ENCODE measurements around the gene CORO2B. TPM values are rescaled to one million over a fixed set of nuclear protein-coding genes. Genes with fewer than 3 reads are reported as not detected.

CORO2B gene
- total RNA-seq, 1 donor from 2014 or later: 19.2 TPM

GRCh38 chr15:68553314-68553993 is 25.3 kb upstream of the CORO2B start:
- FAIRE-seq: no peak
- DNase-seq (ENCODE audit: low spot score in 2 of 2): no peak

- FAIRE-seq (no peak), DNase-seq (ENCODE audit: low spot score in 2 of 2) (peak in 1 of 2 donors; percentile 49)
These were observed 24.6 kb upstream of the CORO2B start for GRCh38 chr15:68553994-68554720.

GRCh38 chr15:68554721-68555678 is 23.8 kb upstream of the CORO2B start:
- DNase-seq (ENCODE audit: low spot score in 2 of 2) (no peak), FAIRE-seq (no peak)

GRCh38 chr15:68555679-68556037 is 23.1 kb upstream of the CORO2B start:
- FAIRE-seq: no peak

GRCh38 chr15:68556139-68556990 is 22.4 kb upstream of the CORO2B start:
- FAIRE-seq: no peak
- DNase-seq (ENCODE audit: low spot score in 2 of 2): no peak

More at GRCh38 chr15:68555679-68556037, 23.1 kb upstream of the CORO2B start:
- no peak for DNase-seq (ENCODE audit: low spot score in 2 of 2)

GRCh38 chr15:68557469-68558317 is 21.1 kb upstream of the CORO2B start:
- FAIRE-seq: no peak
- DNase-seq (ENCODE audit: low spot score in 2 of 2): no peak

DNA sequence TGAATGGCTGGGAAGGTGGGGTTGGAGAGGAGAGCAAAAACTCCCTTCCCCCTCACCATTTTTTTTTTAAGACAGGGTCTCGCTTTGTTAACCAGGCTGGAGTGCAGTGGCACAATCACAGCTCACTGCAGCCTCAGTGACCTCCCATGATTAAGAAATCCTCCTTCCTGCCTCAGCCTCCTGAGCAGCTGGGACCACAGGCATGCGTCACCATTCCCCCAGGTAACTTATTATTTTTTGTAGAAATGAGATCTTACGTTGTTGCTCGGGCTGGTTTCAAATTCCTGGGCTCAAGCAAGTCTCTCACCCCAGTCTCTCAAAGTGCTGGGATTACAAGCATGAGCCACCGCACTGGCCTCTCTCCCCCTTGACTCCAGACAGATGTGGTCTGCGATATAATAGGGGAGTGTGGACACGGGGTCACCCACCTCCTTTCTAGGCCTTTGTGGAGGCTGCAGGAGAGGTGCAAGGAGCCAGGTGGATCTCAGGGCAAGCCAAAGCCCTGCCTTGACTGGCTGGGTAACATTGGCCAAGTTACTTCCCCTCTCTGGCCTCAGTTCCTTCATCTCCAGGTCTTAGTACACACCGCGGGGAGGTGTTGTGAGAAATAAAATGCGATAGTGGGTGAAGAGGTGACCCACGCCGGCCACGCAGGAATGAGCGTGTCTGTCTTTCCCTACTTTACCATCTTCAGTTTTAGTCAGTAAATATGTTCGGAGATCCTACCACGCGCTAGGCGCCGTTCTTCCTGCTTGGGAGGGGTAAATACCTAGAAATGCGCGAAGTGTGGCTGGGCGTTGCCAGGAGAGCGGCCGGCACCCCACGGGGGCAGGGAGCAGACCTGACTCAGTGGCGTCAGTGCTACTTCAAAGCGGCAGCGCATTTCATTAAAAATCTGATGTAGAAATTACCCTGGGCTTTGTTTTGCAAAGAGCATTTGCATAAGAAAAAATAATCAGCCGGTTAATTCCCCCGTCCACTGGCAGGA is 20.2 kb upstream of the CORO2B start:
- DNase-seq (ENCODE audit: low spot score in 2 of 2): no peak
- no peak for FAIRE-seq

DNA sequence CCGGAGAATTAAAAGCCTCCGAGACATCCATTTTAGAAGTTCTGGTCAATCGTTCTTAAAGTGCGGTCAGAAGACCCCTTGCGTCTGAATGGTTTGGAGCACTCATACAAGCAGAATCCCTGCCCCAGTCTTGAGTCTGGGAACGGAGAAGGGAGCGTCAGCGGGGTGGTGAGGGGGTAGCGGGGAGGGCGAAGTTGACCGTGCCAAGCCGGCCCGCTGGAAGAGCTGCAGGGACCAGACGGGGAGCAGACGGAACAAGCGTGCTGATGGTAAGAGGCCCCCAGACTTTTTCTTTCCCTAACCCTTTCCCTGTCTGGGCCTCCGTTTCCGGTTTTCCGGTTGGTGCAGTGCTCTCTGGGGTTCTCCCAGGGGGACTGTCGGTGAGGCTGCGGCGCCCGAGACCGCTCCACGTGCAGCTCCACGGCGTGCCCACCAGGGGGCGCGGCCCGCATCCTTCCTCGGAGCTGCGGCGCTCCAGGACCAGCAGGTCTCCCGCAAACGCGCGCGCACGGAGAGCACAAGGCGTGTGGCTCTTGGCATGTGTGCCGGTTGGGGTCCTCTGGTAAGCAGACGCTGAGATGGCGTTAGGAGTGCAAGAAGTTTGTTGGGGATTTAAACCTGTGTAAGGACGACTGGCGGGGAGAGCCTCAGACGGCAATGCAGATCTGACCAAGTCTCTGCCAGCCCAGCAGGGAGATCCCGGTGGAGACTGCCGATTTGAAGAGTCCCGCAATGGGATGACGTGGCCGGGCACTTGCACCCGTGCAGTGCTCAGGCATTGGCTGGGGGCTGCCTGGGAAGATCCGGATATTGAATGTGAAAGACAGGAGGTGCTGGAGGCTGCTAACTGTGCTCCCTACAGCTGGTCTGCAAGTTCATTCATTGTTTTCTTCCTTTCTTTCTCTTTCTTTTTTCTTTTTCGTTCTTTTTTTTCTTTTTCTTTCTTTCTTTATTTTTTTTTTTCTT is 19.2 kb upstream of the CORO2B start:
- DNase-seq (ENCODE audit: low spot score in 2 of 2) (peak; percentile 63 to 85), FAIRE-seq (no peak)

DNA sequence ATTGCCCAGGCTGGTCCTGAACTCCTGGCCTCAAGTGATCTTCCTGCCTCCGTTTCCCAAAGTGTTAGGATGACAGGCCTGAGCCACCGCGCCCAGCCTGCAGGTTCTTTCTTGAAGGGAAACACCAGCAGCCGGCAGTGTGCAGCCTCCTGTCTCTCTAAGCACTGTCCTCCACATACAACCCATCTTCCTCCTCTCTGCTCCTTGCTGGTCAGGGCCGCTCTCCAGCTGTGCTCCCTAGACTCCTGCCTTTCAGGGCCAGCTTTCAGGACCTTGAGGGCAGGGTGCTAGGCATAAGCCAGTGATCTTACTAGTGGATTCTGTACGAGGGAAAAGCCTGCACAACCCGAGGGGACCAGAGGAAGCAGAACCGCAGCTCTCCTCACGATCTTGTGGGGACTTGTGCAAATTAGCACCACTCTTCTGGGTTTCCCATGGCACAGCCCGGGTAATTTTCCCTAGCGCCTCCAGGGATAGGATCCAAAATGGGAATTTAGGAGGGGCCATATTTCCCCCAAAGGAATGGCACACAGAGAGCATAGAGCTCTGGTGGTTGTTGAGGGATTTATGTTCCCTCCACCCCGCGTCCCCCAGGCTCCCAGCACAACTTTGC is 18.2 kb upstream of the CORO2B start:
- no peak for DNase-seq (ENCODE audit: low spot score in 2 of 2)

DNA sequence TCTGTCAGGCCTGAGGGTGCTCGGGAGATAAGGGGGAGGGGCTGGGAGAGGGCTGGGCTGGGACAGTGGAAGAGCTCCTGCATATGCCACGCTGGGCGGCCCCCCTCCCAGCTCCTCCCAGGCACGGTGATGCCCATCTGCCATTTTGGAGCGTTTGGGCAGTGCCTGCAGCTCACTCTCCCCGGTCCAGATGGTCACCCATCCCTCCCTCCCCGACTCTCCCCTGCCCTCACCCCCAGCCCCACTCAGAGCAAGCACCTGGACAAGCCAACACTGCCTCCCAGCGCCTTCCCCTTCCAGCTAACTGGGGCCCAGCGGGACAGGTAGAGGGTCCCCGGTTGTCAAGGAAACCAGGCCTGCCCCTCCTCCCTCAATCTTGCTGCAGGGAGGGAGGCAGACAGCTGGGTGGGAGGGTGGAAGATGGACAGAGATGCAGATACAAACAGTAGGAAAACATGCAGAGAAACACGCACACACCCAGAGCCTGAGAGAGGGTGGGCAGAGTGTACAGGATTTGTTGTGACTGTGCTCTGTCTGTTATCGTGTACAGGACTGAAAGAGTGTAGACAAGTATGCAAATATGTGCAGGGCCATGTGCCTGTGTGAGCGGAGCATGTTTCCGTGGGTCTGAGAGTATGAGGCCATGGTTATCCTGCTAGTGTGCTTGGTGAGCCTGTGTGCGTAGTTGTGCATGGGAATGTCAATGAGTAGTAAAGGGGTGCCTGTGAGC is 17.5 kb upstream of the CORO2B start:
- FAIRE-seq: no peak
- DNase-seq (ENCODE audit: low spot score in 2 of 2): no peak

More for the DNA sequence above, 18.2 kb upstream of the CORO2B start:
- no peak for FAIRE-seq

DNA sequence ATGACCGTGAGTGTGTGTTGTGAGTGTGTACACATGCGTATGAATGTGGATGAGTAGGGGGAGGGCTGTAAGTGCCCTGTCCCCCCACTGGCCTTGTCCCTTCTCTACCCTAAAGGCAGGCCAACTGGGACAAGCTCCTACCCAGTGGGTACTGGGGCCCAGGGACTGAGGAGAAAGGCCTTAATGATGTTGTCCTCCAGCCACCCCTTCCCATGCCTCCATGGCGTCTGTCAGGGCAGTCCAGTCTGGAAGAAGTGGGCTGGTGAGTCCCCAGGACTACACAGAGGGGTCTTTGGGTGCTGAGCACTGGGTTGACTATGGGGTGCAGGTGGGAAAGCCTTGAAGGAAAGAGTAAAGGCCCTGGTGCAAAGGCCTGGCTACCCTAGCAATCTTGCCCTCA is 16.9 kb upstream of the CORO2B start:
- no peak for DNase-seq (ENCODE audit: low spot score in 2 of 2)
- no peak for FAIRE-seq

GRCh38 chr15:68564173-68564572 is 14.6 kb upstream of the CORO2B start:
- DNase-seq (ENCODE audit: low spot score in 2 of 2): no peak
- no peak for FAIRE-seq

DNA sequence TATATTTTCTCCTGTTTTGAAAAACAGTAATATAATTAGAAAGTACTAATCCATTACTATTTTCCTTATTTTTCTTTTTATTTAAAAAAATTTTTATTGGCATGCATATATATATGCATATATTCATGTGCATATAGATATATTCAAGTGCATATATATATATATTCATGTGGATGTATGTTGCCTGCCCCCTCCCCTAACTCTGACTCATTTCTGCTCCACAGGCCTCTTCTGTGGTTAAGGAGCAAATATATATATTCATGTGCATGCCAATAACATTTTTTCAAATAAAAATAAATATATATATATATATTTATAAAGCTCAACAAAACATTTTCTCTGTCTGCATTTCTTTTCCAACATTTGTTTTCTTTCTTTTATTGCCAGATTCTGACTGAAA is 13.6 kb upstream of the CORO2B start:
- FAIRE-seq: no peak

DNA sequence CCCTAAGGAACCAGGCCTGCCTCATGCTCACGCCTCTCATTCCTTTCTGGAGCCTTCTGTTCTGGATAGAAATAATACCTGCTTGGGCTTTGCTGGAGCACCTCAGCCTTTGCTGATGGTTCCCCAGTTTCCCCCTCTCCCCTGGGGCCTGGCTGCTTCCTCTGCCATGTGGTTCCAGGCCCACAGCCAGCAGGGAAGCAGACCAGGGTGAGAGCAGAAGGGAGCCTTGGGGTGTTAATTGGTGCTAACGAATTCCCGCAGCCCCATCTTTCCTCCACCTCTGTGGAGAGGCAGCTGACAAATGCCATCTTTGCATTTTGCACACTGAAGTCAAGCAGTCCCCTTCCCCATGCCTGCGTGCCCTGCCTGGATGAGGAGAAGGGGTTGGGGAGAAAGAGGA is 13.1 kb upstream of the CORO2B start:
- FAIRE-seq: no peak
- DNase-seq (ENCODE audit: low spot score in 2 of 2): no peak

More for the DNA sequence above, 13.6 kb upstream of the CORO2B start:
- DNase-seq (ENCODE audit: low spot score in 2 of 2): no peak

DNA sequence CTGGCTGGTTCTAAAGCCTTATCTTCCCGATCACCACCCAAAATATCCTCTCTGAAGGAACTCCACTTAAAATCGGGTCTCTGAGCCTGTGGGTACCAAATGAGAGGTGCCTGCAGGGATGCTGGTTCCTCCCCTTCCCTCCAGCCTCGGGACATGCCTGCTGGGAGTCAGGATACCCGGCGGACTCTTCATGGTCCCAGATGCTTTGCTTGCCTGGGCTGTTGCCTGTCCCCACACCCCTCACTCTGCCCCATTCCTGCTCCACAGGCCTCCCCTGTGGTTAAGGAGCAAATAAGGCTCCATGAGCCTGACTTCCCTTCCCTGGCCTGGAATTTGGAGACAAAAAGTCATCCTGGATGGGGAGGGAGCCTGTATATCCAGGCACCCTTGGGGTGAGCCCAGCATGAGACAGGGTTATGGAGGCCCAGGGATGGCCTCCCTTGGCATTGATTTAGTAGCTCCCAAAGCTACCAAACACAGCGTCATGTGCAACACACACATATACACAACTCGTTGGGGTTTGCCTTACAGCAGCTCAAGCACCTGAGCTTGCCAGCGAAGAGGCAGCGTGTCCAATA is 12.3 kb upstream of the CORO2B start:
- DNase-seq (ENCODE audit: low spot score in 2 of 2) (no peak), FAIRE-seq (no peak)

Measured in frontal cortex (tissue), 4 donors.